ENCODE results near the gene POTEG. TPM values are rescaled to one million over a fixed set of nuclear protein-coding genes. Genes with fewer than 3 reads are reported as not detected.
"Not testable (repeated sequence)": the region's sequence is repeated elsewhere in the genome, so short reads cannot be mapped to it uniquely, and the experiment has no call there.

The POTEG gene
- total RNA-seq, 1 experiment from 2014 or later = not detected

DNA sequence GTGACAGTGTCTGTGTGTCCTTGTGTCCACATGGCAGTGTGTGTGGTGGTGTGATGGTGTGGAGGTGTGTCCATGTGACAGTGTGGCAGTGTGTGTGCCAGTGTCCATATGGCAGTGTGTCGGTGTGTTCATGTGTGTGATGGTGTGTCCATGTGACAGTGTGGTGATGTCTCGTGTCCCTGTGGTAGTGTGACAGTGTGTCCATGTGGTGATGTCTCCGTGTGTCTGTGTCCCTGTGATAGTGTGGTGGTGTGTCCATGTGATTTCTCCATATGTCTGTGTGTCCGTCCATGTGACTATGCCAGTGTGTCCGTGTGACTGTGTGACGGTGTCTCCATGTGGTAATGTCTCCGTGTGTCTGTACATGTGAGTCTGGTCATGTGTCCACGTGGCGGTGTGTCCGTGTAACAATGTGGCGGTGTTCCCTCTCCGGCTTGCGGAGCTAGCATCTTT, 59.7 kb downstream of the POTEG start:
- ATAC-seq = not testable (repeated sequence)

GRCh38 chr14:19372813-19373500, 61.2 kb downstream of the POTEG start:
- POLR2A ChIA-PET; H3K27ac ChIP-seq (ENCODE audit: low read length); CTCF ChIA-PET; BruUV-seq (replicated peaks); H3K9me3 ChIP-seq (ENCODE audit: control insufficient read depth, insufficient read depth, low read depth, low read length); ATAC-seq; in situ Hi-C loops (cut with HindIII; ENCODE audit: low pct_unique_long_range_greater_than_20kb, low sequenced_read_pairs); DNase-seq (ENCODE audit: low read depth, low spot score); H3K27me3 ChIP-seq (ENCODE audit: control insufficient read depth, insufficient read depth, low read length); intact Hi-C loops (cut with micrococcal nuclease; ENCODE audit: unreplicated experiment); H3K4me1 ChIP-seq (ENCODE audit: control insufficient read depth, insufficient read depth, low read length); H3K36me3 ChIP-seq (ENCODE audit: control insufficient read depth, insufficient read depth, low read length); H3K4me3 ChIP-seq (ENCODE audit: low read depth in 2 of 2, low read length in 2 of 2): not testable (repeated sequence)

More for the DNA sequence above, 59.7 kb downstream of the POTEG start:
- H3K27me3 ChIP-seq (ENCODE audit: control insufficient read depth, insufficient read depth, low read length); H3K36me3 ChIP-seq (ENCODE audit: control insufficient read depth, insufficient read depth, low read length); BruUV-seq (replicated peaks); in situ Hi-C loops (cut with HindIII; ENCODE audit: low pct_unique_long_range_greater_than_20kb, low sequenced_read_pairs); H3K27ac ChIP-seq (ENCODE audit: low read length); POLR2A ChIA-PET; DNase-seq (ENCODE audit: low read depth, low spot score); H3K4me3 ChIP-seq (ENCODE audit: low read depth in 2 of 2, low read length in 2 of 2); H3K9me3 ChIP-seq (ENCODE audit: control insufficient read depth, insufficient read depth, low read depth, low read length); H3K4me1 ChIP-seq (ENCODE audit: control insufficient read depth, insufficient read depth, low read length); CTCF ChIA-PET; intact Hi-C loops (cut with micrococcal nuclease; ENCODE audit: unreplicated experiment): not testable (repeated sequence)

DNA sequence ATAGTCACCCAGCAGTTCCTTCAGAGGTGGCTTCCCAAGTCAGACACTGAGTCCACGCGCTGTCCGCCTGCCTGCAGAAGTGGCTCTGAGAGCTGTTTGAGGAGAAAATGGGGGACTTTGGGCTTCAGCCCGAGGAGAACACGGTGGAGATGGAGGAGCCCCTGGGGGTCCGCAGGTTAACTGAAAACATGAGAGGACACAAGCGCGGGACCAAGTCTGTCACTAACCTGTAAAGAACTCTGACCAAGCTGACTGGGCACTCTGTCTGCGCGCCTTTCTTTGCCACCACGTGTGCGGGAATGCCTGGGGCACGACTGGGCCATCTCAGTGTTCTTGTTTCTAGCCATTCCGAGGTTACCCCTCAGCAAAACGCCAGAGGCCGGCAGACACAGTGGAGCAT, 62.4 kb downstream of the POTEG start:
- POLR2A ChIA-PET; BruUV-seq (replicated peaks); H3K4me3 ChIP-seq (ENCODE audit: low read depth in 2 of 2, low read length in 2 of 2); in situ Hi-C loops (cut with HindIII; ENCODE audit: low pct_unique_long_range_greater_than_20kb, low sequenced_read_pairs); H3K9me3 ChIP-seq (ENCODE audit: control insufficient read depth, insufficient read depth, low read depth, low read length); H3K27me3 ChIP-seq (ENCODE audit: control insufficient read depth, insufficient read depth, low read length); intact Hi-C loops (cut with micrococcal nuclease; ENCODE audit: unreplicated experiment); CTCF ChIA-PET; H3K4me1 ChIP-seq (ENCODE audit: control insufficient read depth, insufficient read depth, low read length); DNase-seq (ENCODE audit: low read depth, low spot score); H3K36me3 ChIP-seq (ENCODE audit: control insufficient read depth, insufficient read depth, low read length); H3K27ac ChIP-seq (ENCODE audit: low read length); ATAC-seq: not testable (repeated sequence)

GRCh38 chr14:19362803-19363202, 71.3 kb downstream of the POTEG start:
- H3K4me1 ChIP-seq (ENCODE audit: control insufficient read depth, insufficient read depth, low read length); BruUV-seq (replicated peaks); CTCF ChIA-PET; H3K36me3 ChIP-seq (ENCODE audit: control insufficient read depth, insufficient read depth, low read length); ATAC-seq; H3K9me3 ChIP-seq (ENCODE audit: control insufficient read depth, insufficient read depth, low read depth, low read length); POLR2A ChIA-PET; H3K27me3 ChIP-seq (ENCODE audit: control insufficient read depth, insufficient read depth, low read length); H3K27ac ChIP-seq (ENCODE audit: low read length); intact Hi-C loops (cut with micrococcal nuclease; ENCODE audit: unreplicated experiment); in situ Hi-C loops (cut with HindIII; ENCODE audit: low pct_unique_long_range_greater_than_20kb, low sequenced_read_pairs); DNase-seq (ENCODE audit: low read depth, low spot score); H3K4me3 ChIP-seq (ENCODE audit: low read depth in 2 of 2, low read length in 2 of 2): not testable (repeated sequence)

DNA sequence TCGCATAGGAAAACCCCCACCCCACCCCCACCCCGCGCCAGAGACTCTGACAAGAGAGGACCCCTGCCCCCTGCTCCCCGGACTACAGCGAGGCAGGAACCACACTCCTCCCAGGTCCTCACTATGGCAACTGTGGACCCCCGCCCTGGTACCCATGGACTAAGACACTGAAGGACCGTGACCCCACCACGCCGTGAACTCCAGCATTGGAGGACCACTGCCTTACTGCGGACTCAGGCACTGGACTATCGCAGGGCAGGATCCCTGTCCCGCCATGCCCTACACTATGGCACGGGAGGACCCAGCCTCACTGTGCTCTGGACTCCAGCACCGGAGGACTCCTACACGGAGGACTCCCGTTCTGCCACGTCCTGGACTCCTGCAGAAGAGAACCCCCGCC, 71.8 kb downstream of the POTEG start:
- CTCF ChIA-PET; BruUV-seq (replicated peaks): not testable (repeated sequence)

GRCh38 chr14:19361636-19362253, 72.4 kb downstream of the POTEG start:
- H3K4me1 ChIP-seq (ENCODE audit: control insufficient read depth, insufficient read depth, low read length); H3K4me3 ChIP-seq (ENCODE audit: low read depth in 2 of 2, low read length in 2 of 2); POLR2A ChIA-PET; DNase-seq (ENCODE audit: low read depth, low spot score); H3K27me3 ChIP-seq (ENCODE audit: control insufficient read depth, insufficient read depth, low read length); ATAC-seq; in situ Hi-C loops (cut with HindIII; ENCODE audit: low pct_unique_long_range_greater_than_20kb, low sequenced_read_pairs); H3K9me3 ChIP-seq (ENCODE audit: control insufficient read depth, insufficient read depth, low read depth, low read length); intact Hi-C loops (cut with micrococcal nuclease; ENCODE audit: unreplicated experiment); H3K36me3 ChIP-seq (ENCODE audit: control insufficient read depth, insufficient read depth, low read length); CTCF ChIA-PET; BruUV-seq (replicated peaks); H3K27ac ChIP-seq (ENCODE audit: low read length): not testable (repeated sequence)

More for the DNA sequence above, 71.8 kb downstream of the POTEG start:
- H3K9me3 ChIP-seq (ENCODE audit: control insufficient read depth, insufficient read depth, low read depth, low read length); in situ Hi-C loops (cut with HindIII; ENCODE audit: low pct_unique_long_range_greater_than_20kb, low sequenced_read_pairs); H3K27me3 ChIP-seq (ENCODE audit: control insufficient read depth, insufficient read depth, low read length); H3K36me3 ChIP-seq (ENCODE audit: control insufficient read depth, insufficient read depth, low read length); POLR2A ChIA-PET; ATAC-seq; intact Hi-C loops (cut with micrococcal nuclease; ENCODE audit: unreplicated experiment); H3K4me1 ChIP-seq (ENCODE audit: control insufficient read depth, insufficient read depth, low read length); DNase-seq (ENCODE audit: low read depth, low spot score); H3K4me3 ChIP-seq (ENCODE audit: low read depth in 2 of 2, low read length in 2 of 2); H3K27ac ChIP-seq (ENCODE audit: low read length): not testable (repeated sequence)

- H3K4me3 ChIP-seq (ENCODE audit: low read depth in 2 of 2, low read length in 2 of 2); DNase-seq (ENCODE audit: low read depth, low spot score); H3K9me3 ChIP-seq (ENCODE audit: control insufficient read depth, insufficient read depth, low read depth, low read length); H3K27ac ChIP-seq (ENCODE audit: low read length); in situ Hi-C loops (cut with HindIII; ENCODE audit: low pct_unique_long_range_greater_than_20kb, low sequenced_read_pairs); intact Hi-C loops (cut with micrococcal nuclease; ENCODE audit: unreplicated experiment); H3K4me1 ChIP-seq (ENCODE audit: control insufficient read depth, insufficient read depth, low read length); BruUV-seq (replicated peaks); POLR2A ChIA-PET; CTCF ChIA-PET; H3K36me3 ChIP-seq (ENCODE audit: control insufficient read depth, insufficient read depth, low read length); H3K27me3 ChIP-seq (ENCODE audit: control insufficient read depth, insufficient read depth, low read length): not testable (repeated sequence)
- peak; percentile 51 for ATAC-seq
Measured at GRCh38 chr14:19360937-19361635, 73.1 kb downstream of the POTEG start.
